Coronary artery (tissue), 2 donors: ENCODE results near the gene OR4A47.
"Not testable (repeated sequence)": the region's sequence is repeated elsewhere in the genome, so short reads cannot be mapped to it uniquely, and the experiment has no call there.

Experiments
- DNase-seq: peaks from one replicate; pipeline ENCODE4 v3.0.0-alpha.2; 2017; ENCODE audit warnings: low spot score
- H3K27ac ChIP-seq, 2 donors: fragments of 200-600 bp; sonication (generic); one replicate each; pipeline ENCODE4 v1.5.1; 2016 to 2019
- H3K4me3 ChIP-seq: fragments of 200-600 bp; sonication (generic); 2 replicates; pipeline ENCODE4 v1.5.1; 2016; ENCODE audit warnings: mild to moderate bottlenecking, moderate library complexity
- CTCF ChIP-seq: fragments of 200-600 bp; sonication (generic); IDR thresholded peaks from one replicate; pipeline ENCODE4 v1.5.1; 2019; ENCODE audit warnings: antibody characterized with exemption

Gene OR4A47

GRCh38 chr11:48488493-48488892 lies at the start of gene OR4A47:
Gene OR4A47 (plus strand): TSS chr11:48488793. CDS start chr11:48488793, 0 bp downstream.
- H3K27ac ChIP-seq, H3K4me3 ChIP-seq, DNase-seq: not testable (repeated sequence)

- not testable (repeated sequence) for H3K27ac ChIP-seq, DNase-seq
Measured at GRCh38 chr11:48455909-48456308, 32.7 kb upstream of the OR4A47 start.

GRCh38 chr11:48473966-48474365 lies 14.6 kb upstream of the OR4A47 start:
- not testable (repeated sequence) for H3K4me3 ChIP-seq, H3K27ac ChIP-seq, DNase-seq

More at GRCh38 chr11:48455909-48456308, 32.7 kb upstream of the OR4A47 start:
- not testable (repeated sequence) for H3K4me3 ChIP-seq

- H3K27ac ChIP-seq, DNase-seq, H3K4me3 ChIP-seq: not testable (repeated sequence)
Measured at GRCh38 chr11:48474703-48475102, 13.9 kb upstream of the OR4A47 start.

GRCh38 chr11:48506169-48506568 lies 17.6 kb downstream of the OR4A47 start:
- H3K4me3 ChIP-seq, H3K27ac ChIP-seq, DNase-seq: not testable (repeated sequence)

GRCh38 chr11:48538991-48539390 lies 50.4 kb downstream of the OR4A47 start:
- Histone ChIP-seq H3K4me3 (no peak overlapping the region), H3K27ac (no peak overlapping the region)
- no peak for DNase-seq
- TF ChIP-seq CTCF = no peak
